ENCODE measurements around the gene DCAF4L1. TPM values are rescaled to one million over a fixed set of nuclear protein-coding genes. Genes with fewer than 3 reads are reported as not detected.

Gene DCAF4L1
- total RNA-seq, 2 donors from 2014 or later = not detected

- Histone ChIP-seq H3K36me3 (no peaks in the 10 kb centered on the region), H3K9me3 (no peaks in the 10 kb centered on the region), H3K27me3 (no peaks in the 10 kb centered on the region), H3K4me3 (peak within 1 kb of the TSS; percentile 80 to 97), H3K27ac (peak within 1 kb of the TSS; percentile 85 to 93), H3K4me1 (peaks cover 0 to 33% of the 10 kb centered on the region in 2 donors)
- TF ChIP-seq, protein P1, sequence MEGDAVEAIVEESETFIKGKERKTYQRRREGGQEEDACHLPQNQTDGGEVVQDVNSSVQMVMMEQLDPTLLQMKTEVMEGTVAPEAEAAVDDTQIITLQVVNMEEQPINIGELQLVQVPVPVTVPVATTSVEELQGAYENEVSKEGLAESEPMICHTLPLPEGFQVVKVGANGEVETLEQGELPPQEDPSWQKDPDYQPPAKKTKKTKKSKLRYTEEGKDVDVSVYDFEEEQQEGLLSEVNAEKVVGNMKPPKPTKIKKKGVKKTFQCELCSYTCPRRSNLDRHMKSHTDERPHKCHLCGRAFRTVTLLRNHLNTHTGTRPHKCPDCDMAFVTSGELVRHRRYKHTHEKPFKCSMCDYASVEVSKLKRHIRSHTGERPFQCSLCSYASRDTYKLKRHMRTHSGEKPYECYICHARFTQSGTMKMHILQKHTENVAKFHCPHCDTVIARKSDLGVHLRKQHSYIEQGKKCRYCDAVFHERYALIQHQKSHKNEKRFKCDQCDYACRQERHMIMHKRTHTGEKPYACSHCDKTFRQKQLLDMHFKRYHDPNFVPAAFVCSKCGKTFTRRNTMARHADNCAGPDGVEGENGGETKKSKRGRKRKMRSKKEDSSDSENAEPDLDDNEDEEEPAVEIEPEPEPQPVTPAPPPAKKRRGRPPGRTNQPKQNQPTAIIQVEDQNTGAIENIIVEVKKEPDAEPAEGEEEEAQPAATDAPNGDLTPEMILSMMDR (IDR thresholded peaks at IDR 0.05) = peak in 1 of 2 donors; percentile 52
- DNase-seq (ENCODE audit: low spot score) = peak; percentile 97
Observed at GRCh38 chr4:41990365-41991111, 9.0 kb downstream of the DCAF4L1 start, which contains the start of gene SLC30A9. Gene SLC30A9, plus strand, starts transcription at chr4:41990530. Its CDS starts 122 bp downstream, at chr4:41990652.

DNA sequence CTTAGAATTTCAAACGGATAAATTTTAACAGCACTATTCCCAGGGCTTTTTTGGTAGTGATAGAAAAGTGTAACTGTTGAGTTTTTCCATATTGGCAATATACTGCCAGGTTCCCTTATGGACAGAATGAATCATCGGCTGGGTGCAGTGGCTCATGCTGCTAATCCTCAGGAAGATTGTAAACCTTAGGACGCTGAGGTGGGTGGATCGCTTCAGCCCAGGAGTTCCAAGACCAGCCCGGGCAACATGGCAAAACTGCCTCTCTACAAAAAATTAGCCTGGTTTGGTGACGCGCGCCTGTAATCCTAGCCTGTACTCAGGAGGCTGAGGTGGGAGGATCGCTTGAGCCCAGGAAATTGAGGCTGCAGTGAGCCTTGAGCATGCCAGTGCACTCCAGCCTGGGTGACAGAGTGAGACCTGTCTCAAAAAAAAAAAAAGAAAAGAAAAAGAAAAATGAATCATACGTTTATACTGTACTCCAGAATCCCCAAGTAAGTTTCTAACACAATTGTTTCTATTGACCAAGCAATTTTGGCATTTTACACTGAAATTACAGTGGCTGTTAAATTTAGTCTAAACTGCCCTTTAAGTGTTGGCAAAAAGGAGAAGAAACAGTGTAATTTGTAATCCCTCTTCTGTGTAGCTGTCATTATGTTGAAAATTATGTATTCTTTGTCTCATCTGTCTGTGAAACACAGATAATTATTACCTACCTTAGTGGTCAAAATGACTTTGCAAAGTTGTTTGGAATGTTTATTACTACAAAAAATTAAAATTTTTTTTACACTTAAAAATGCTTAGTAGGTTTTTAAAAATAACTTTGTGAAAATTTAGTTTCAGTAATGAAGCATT lies 10.6 kb downstream of the DCAF4L1 start:
- Histone ChIP-seq H3K36me3 (no peaks in the 10 kb centered on the region), H3K4me3 (no peak overlapping the region), H3K9me3 (no peaks in the 10 kb centered on the region), H3K27me3 (no peaks in the 10 kb centered on the region), H3K4me1 (peaks cover 0 to 33% of the 10 kb centered on the region in 2 donors), H3K27ac (no peak overlapping the region)
- TF ChIP-seq, protein P1 (IDR thresholded peaks at IDR 0.05) = no peak
- DNase-seq (ENCODE audit: low spot score) = no peak

- Histone ChIP-seq H3K27me3 (no peaks in the 10 kb centered on the region), H3K36me3 (no peaks in the 10 kb centered on the region), H3K27ac (no peak overlapping the region), H3K9me3 (no peaks in the 10 kb centered on the region), H3K4me3 (no peak overlapping the region), H3K4me1 (peaks cover 0 to 32% of the 10 kb centered on the region in 2 donors)
- DNase-seq (ENCODE audit: low spot score) = no peak
- TF ChIP-seq, protein P1 (IDR thresholded peaks at IDR 0.05) = no peak
Observed at GRCh38 chr4:41992967-41993857, 11.7 kb downstream of the DCAF4L1 start.

DNA sequence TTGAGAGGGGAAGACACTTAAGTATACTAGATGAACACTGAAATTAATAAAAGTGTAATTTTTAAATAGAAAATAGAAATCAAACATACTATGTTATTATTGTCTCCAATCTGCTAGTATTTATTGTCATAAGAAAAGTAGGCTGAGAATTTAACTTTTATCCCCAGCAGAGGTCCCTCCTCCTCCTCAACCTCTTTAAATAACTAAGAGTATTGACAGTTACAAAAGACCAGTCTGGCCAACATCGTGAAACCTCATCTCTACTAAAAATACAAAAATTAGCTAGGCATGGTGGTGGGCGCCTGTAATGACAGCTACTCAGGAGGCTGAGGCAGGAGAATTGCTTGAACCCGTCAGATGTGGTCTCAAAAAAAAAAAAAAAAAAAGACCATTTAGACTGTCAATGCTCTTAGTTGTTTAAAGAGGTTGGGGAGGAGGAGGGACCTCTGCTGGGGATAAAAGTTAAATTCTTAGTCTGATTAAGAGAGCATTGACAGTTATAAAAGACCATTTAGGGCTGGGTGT lies 13.0 kb downstream of the DCAF4L1 start:
- Histone ChIP-seq H3K27ac (no peak overlapping the region), H3K4me3 (no peak overlapping the region), H3K4me1 (peaks cover 0 to 22% of the 10 kb centered on the region in 2 donors), H3K36me3 (no peaks in the 10 kb centered on the region), H3K9me3 (no peaks in the 10 kb centered on the region), H3K27me3 (no peaks in the 10 kb centered on the region)
- no peak for DNase-seq (ENCODE audit: low spot score)
- TF ChIP-seq, protein P1 (IDR thresholded peaks at IDR 0.05) = no peak

GRCh38 chr4:41998019-41998418 lies 16.5 kb downstream of the DCAF4L1 start:
- H3K27ac ChIP-seq = peak overlapping the region; percentile 3 to 39
- H3K9me3 ChIP-seq = no peaks in the 10 kb centered on the region
- no peaks in the 10 kb centered on the region for H3K4me1 ChIP-seq
- H3K4me3 ChIP-seq = no peak overlapping the region
- H3K36me3 ChIP-seq = peaks cover under 1% of the 10 kb centered on the region
- TF ChIP-seq, protein P1 (IDR thresholded peaks at IDR 0.05) = no peak
- H3K27me3 ChIP-seq = no peaks in the 10 kb centered on the region
- no peak for DNase-seq (ENCODE audit: low spot score)

All from right atrium auricular region (tissue), 2 donors.